GM11168 (cell line): Measurements from ENCODE around the gene CAMKMT.
"Not testable (repeated sequence)": the region's sequence is repeated elsewhere in the genome, so short reads cannot be mapped to it uniquely, and the experiment has no call there.

Source experiments
- in situ Hi-C: fragments of 300-500 bp; cut with MboI; formaldehyde crosslinking; loops from one replicate; pipeline ENCODE4 v1.12.0; 2022; ENCODE audit warnings: low sequenced_read_pairs; ENCODE audit not compliant: unreplicated experiment

CAMKMT gene

GRCh38 chr2:44495035-44495434 is 133.3 kb downstream of the CAMKMT start:
- in situ Hi-C loops: no loop called here

GRCh38 chr2:44495544-44495943 is 133.8 kb downstream of the CAMKMT start:
- in situ Hi-C loops: no loop called here

- in situ Hi-C loops: no loop called here
Measured at GRCh38 chr2:44496130-44496529, 134.4 kb downstream of the CAMKMT start.

GRCh38 chr2:44498551-44498950 is 136.8 kb downstream of the CAMKMT start:
- in situ Hi-C loops: no loop called here

GRCh38 chr2:44505664-44506063 is 143.9 kb downstream of the CAMKMT start:
- in situ Hi-C loops: not testable (repeated sequence)

GRCh38 chr2:44510246-44510645 is 148.5 kb downstream of the CAMKMT start:
- in situ Hi-C loops: no loop called here

- in situ Hi-C loops: no loop called here
Measured at GRCh38 chr2:44515416-44515815, 153.7 kb downstream of the CAMKMT start.

GRCh38 chr2:44519026-44519425 is 157.3 kb downstream of the CAMKMT start:
- in situ Hi-C loops: no loop called here

- in situ Hi-C loops: no loop called here
Measured at GRCh38 chr2:44522846-44523245, 161.1 kb downstream of the CAMKMT start.

- in situ Hi-C loops: no loop called here
Measured at GRCh38 chr2:44524347-44524926, 162.7 kb downstream of the CAMKMT start.

GRCh38 chr2:44526352-44526751 is 164.6 kb downstream of the CAMKMT start:
- in situ Hi-C loops: no loop called here

GRCh38 chr2:44528595-44528994 is 166.8 kb downstream of the CAMKMT start:
- in situ Hi-C loops: no loop called here

GRCh38 chr2:44529448-44529847 is 167.7 kb downstream of the CAMKMT start:
- in situ Hi-C loops: no loop called here

- in situ Hi-C loops: no loop called here
Measured at GRCh38 chr2:44531289-44531688, 169.5 kb downstream of the CAMKMT start.

- in situ Hi-C loops: no loop called here
Measured at GRCh38 chr2:44532031-44532430, 170.3 kb downstream of the CAMKMT start.

- in situ Hi-C loops: no loop called here
Measured at GRCh38 chr2:44533508-44533907, 171.8 kb downstream of the CAMKMT start.

- in situ Hi-C loops: no loop called here
Measured at GRCh38 chr2:44535376-44535775, 173.6 kb downstream of the CAMKMT start.

- in situ Hi-C loops: no loop called here
Measured at GRCh38 chr2:44537264-44537663, 175.5 kb downstream of the CAMKMT start.

- in situ Hi-C loops: no loop called here
Measured at GRCh38 chr2:44542520-44542919, 180.8 kb downstream of the CAMKMT start.

- in situ Hi-C loops: no loop called here
Measured at GRCh38 chr2:44543773-44544725, 182.3 kb downstream of the CAMKMT start.

GRCh38 chr2:44545005-44545404 is 183.3 kb downstream of the CAMKMT start:
- in situ Hi-C loops: no loop called here
